H1 (cell line): Measurements from ENCODE around the gene NUP85. TPM values are rescaled to one million over a fixed set of nuclear protein-coding genes. Genes with fewer than 3 reads are reported as not detected.

Experiments
- CHD7 ChIP-seq: fragments of 300-600 bp; sonication (generic); IDR thresholded peaks from 2 replicates; pipeline ENCODE4 v1.7.1; 2012; ENCODE audit warnings: low read length, moderate library complexity, mild to moderate bottlenecking, inconsistent platforms; ENCODE audit not compliant: insufficient replicate concordance
- HDAC2 ChIP-seq, 2 experiments: fragments of 300-600 bp in 1 of 2; sonication (generic) in 1 of 2; IDR thresholded peaks; 2 replicates each; pipeline ENCODE4 v1.6.1; 2011 to 2012; ENCODE audit warnings: low read depth in 2 of 2, low read length in 2 of 2, mild to moderate bottlenecking in 2 of 2, moderate library complexity in 2 of 2, borderline replicate concordance in 1 of 2, inconsistent platforms in 1 of 2
- polyA plus RNA-seq, 7 experiments: library from polyadenylated mRNA; depleted of rRNA in 3 of 7; stranded (reverse) in 5 of 7; unstranded in 2 of 7; fragments of >200 nt in 5 of 7; fragments of 200-250 nt in 2 of 7; gene quantifications; 1 replicate in 5 of 7; 2 replicates in 1 of 7; 4 replicates in 1 of 7; pipeline versions ENCODE4 v1.2.1 to v1.2.3, GENCODE V29; 2011 to 2013; ENCODE audit warnings: missing spikeins in 2 of 7, mixed read lengths in 2 of 7
- total RNA-seq: library from RNA; stranded (reverse); fragmentation: NEBNext Ultra II Directional; extraction: Animal tissue kit (Norgen Biotek cat#: 25700); gene quantifications from 2 replicates; pipeline ENCODE4 v1.2.1, GENCODE V29; 2021

NUP85 gene
- total and polyA plus RNA-seq, 2 of the 8 experiments (the other 6 are each of a cell fraction or from before 2014, with no cell fraction given), result 98.5 to 154 TPM

GRCh38 chr17:75249564-75249963, 44.1 kb downstream of the NUP85 start (continued):
- TF ChIP-seq HDAC2 (IDR thresholded peaks at IDR 0.05; ENCODE audit: borderline replicate concordance in 1 of 2, low read depth in 2 of 2, low read length in 2 of 2) (no peak), CHD7 (no peak)
